DND-41 (cell line): Measurements from ENCODE around the gene SPATA25.

Source experiments
- ATAC-seq: fragments of 200-7000 bp; cut with Tn5 transposase; 3 replicates; pipeline ENCODE4 v1.9.1; 2021; ENCODE audit warnings: low read depth; ENCODE audit not compliant: insufficient read depth
- DNase-seq: peaks from one replicate; pipeline ENCODE4 v3.0.0-alpha.2; 2020
- H2AFZ ChIP-seq: 2 replicates; pipeline ENCODE4 v1.6.0; 2012; ENCODE audit warnings: low read depth, low read length
- H3K27ac ChIP-seq: 2 replicates; pipeline ENCODE4 v1.5.1; 2012; ENCODE audit warnings: low read length, inconsistent platforms
- H3K27me3 ChIP-seq: fragments of 200-600 bp; sonication (generic); 2 replicates; pipeline ENCODE4 v1.6.0; 2012; ENCODE audit warnings: low read length, mild to moderate bottlenecking, inconsistent platforms; ENCODE audit not compliant: insufficient read depth, poor library complexity
- H3K36me3 ChIP-seq: 2 replicates; pipeline ENCODE4 v1.5.1; 2012; ENCODE audit warnings: low read length, inconsistent platforms; ENCODE audit not compliant: insufficient read depth
- H3K4me1 ChIP-seq: 2 replicates; pipeline ENCODE4 v1.5.1; 2012; ENCODE audit warnings: mild to moderate bottlenecking, low read length; ENCODE audit not compliant: insufficient read depth
- H3K4me2 ChIP-seq: 2 replicates; pipeline ENCODE4 v1.6.0; 2012; ENCODE audit warnings: mild to moderate bottlenecking, moderate library complexity, low read length, inconsistent platforms; ENCODE audit not compliant: insufficient read depth
- H3K4me3 ChIP-seq, 2 experiments: fragments of 200-600 bp in 1 of 2; shearing (Covaris generic) in 1 of 2; 2 replicates each; pipeline ENCODE4 v1.5.1; 2012 to 2016; ENCODE audit warnings: inconsistent platforms in 2 of 2, low read length in 2 of 2, mild to moderate bottlenecking in 2 of 2, low read depth in 1 of 2, moderate library complexity in 1 of 2
- H3K79me2 ChIP-seq: 2 replicates; pipeline ENCODE4 v1.6.0; 2012; ENCODE audit warnings: low read length, inconsistent platforms; ENCODE audit not compliant: insufficient read depth
- H3K9ac ChIP-seq: 2 replicates; pipeline ENCODE4 v1.6.0; 2012; ENCODE audit warnings: low read depth, mild to moderate bottlenecking, inconsistent platforms, low read length, moderate library complexity
- H3K9me3 ChIP-seq: 2 replicates; pipeline ENCODE4 v1.5.1; 2012; ENCODE audit warnings: low read length, moderate library complexity, mild to moderate bottlenecking, inconsistent platforms; ENCODE audit not compliant: insufficient read depth, severe bottlenecking
- H4K20me1 ChIP-seq: 2 replicates; pipeline ENCODE4 v1.6.0; 2012; ENCODE audit warnings: low read length; ENCODE audit not compliant: insufficient read depth
- CTCF ChIP-seq: IDR thresholded peaks from 2 replicates; pipeline ENCODE4 v1.5.1; 2012; ENCODE audit warnings: borderline replicate concordance, low read length, moderate library complexity, mild to moderate bottlenecking; ENCODE audit not compliant: poor library complexity, severe bottlenecking; ENCODE audit errors: extremely low read depth
- EZH2 ChIP-seq: IDR thresholded peaks from 3 replicates; pipeline ENCODE4 v1.6.1; 2012; ENCODE audit warnings: borderline replicate concordance, low read depth, mild to moderate bottlenecking, moderate library complexity, low read length, inconsistent platforms; ENCODE audit not compliant: severe bottlenecking

SPATA25 gene

GRCh38 chr20:45907219-45907948 lies 20.0 kb upstream of the SPATA25 start:
- no peaks in the 10 kb centered on the region for H4K20me1 ChIP-seq
- no peak overlapping the region for H3K27ac ChIP-seq
- H3K4me2 ChIP-seq = no peak overlapping the region
- no peaks in the 10 kb centered on the region for H3K36me3 ChIP-seq
- ATAC-seq (no peak), DNase-seq (no peak)
- H2AFZ ChIP-seq = no peak overlapping the region
- peaks cover 3% of the 10 kb centered on the region for H3K27me3 ChIP-seq
- no peak for TF ChIP-seq EZH2
- no peak for TF ChIP-seq CTCF
- H3K4me1 ChIP-seq = no peaks in the 10 kb centered on the region
- H3K9ac ChIP-seq = no peak overlapping the region
- H3K79me2 ChIP-seq = no peaks in the 10 kb centered on the region
- no peak overlapping the region for H3K4me3 ChIP-seq
- no peaks in the 10 kb centered on the region for H3K9me3 ChIP-seq

GRCh38 chr20:45905505-45906079 lies 18.2 kb upstream of the SPATA25 start:
- Histone ChIP-seq H3K9me3 (no peaks in the 10 kb centered on the region), H3K36me3 (no peaks in the 10 kb centered on the region), H3K9ac (no peak overlapping the region), H3K4me2 (no peak overlapping the region), H4K20me1 (no peaks in the 10 kb centered on the region), H2AFZ (no peak overlapping the region), H3K27ac (no peak overlapping the region), H3K4me1 (no peaks in the 10 kb centered on the region), H3K27me3 (no peaks in the 10 kb centered on the region), H3K79me2 (no peaks in the 10 kb centered on the region), H3K4me3 (no peak overlapping the region)
- ATAC-seq = no peak
- TF ChIP-seq CTCF = no peak
- no peak for DNase-seq

- no peaks in the 10 kb centered on the region for H3K27me3 ChIP-seq
- DNase-seq (no peak), ATAC-seq (no peak)
- H3K4me2 ChIP-seq = no peak overlapping the region
- no peaks in the 10 kb centered on the region for H3K9me3 ChIP-seq
- no peaks in the 10 kb centered on the region for H3K4me1 ChIP-seq
- no peak overlapping the region for H3K27ac ChIP-seq
- H3K36me3 ChIP-seq = no peaks in the 10 kb centered on the region
- no peak overlapping the region for H3K4me3 ChIP-seq
- no peaks in the 10 kb centered on the region for H3K79me2 ChIP-seq
- no peak for TF ChIP-seq EZH2
- TF ChIP-seq CTCF = no peak
- no peak overlapping the region for H2AFZ ChIP-seq
- no peak overlapping the region for H3K9ac ChIP-seq
- H4K20me1 ChIP-seq = no peaks in the 10 kb centered on the region
These were observed 17.4 kb upstream of the SPATA25 start for GRCh38 chr20:45904583-45905504.
